ENCODE results near the gene SIDT2. TPM values are rescaled to one million over a fixed set of nuclear protein-coding genes. Genes with fewer than 3 reads are reported as not detected.

The SIDT2 gene
- total RNA-seq, 2 experiments from 2014 or later, result 8.0 to 8.7 TPM

DNA sequence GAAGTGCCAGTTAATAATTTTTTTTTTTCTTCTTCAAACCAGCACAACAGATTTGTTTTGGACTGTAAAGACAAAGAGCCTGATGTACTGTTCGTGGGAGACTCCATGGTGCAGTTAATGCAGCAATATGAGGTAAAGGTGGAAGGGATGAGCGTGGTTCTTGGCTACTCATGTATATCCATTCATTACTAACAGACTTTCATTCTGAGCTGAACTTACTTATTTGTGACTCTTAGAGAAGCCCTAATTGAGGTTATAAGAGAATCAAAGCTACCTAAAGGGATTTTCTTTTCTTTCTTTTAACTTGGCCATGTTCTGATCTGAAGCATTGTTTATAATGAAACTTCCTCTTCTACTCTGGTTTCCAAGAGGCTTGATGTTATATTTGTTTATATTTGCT is 18.7 kb upstream of the SIDT2 start:
- H3K27ac Mint-ChIP-seq, result no peak overlapping the region

DNA sequence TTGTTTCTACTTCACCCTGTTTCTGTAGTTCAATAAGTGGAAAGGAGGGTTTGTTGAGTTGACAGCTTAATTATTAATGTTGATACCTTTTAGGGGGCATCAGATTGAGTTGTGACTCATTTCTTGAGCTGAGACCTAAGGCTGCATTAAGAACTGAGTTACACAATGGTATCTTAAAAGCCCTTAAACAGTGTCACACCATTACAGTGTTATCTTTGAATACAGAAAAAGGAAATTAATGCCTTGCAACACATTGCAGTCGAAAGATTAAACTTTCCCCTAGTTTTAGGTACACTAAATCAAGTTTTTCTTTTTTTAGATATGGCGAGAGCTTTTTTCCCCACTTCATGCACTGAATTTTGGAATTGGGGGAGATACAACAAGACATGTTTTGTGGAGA is 17.7 kb upstream of the SIDT2 start:
- Mint-ChIP-seq H3K4me3 (no peak overlapping the region), H3K27me3 (no peaks in the 10 kb centered on the region), H3K9me3 (no peaks in the 10 kb centered on the region), H3K4me1 (peaks cover 11% of the 10 kb centered on the region), H3K36me3 (peaks cover 13% of the 10 kb centered on the region), H3K27ac (peak overlapping the region; percentile 34)
- DNase-seq, result no peak

More for the DNA sequence above, 18.7 kb upstream of the SIDT2 start:
- Mint-ChIP-seq H3K27me3 (no peaks in the 10 kb centered on the region), H3K36me3 (peaks cover 9% of the 10 kb centered on the region), H3K4me1 (peaks cover 14% of the 10 kb centered on the region), H3K4me3 (no peak overlapping the region), H3K9me3 (no peaks in the 10 kb centered on the region)
- DNase-seq, result no peak

DNA sequence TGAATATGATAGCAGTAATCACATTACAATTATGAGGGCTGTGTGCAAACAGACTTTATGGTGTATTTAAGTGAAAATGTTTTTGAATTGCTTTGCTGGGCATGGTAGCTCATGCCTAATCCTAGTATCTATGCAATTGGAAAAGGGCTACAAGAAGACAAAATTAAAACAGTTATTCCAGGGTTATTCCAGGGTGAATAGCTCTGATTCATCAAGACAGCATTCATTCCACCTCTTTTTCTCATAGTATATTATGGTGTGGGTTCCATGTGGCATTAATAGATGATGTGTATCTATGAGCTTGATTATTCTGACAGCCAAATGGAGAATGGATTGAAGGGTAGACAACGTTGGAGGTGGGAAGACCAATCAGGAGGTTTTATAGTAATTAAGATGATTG is 12.1 kb upstream of the SIDT2 start:
- Mint-ChIP-seq H3K9me3 (no peaks in the 10 kb centered on the region), H3K27ac (no peak overlapping the region)

DNA sequence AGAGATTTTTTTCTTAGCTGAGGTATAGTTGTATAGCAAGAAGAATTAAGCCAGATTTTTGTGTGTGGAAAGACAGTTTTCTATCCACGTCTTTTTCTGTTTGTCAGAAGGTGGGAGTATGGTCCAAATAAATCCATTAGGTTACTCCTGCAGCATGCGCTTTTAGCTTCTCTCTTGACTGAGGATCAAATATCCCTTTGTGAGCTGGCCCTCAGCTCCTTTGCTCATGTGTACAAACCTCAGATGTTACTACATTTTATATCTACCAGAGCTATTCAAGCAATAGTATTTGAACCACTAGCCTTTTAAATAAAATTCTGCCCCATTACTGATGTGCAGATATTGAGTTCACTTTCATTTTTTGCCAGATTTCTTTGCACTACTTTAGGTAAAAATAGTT is 8.8 kb upstream of the SIDT2 start:
- Mint-ChIP-seq H3K27ac (no peak overlapping the region), H3K27me3 (no peaks in the 10 kb centered on the region), H3K4me3 (no peak overlapping the region), H3K36me3 (peaks cover 9% of the 10 kb centered on the region), H3K9me3 (no peaks in the 10 kb centered on the region), H3K4me1 (peaks cover 14% of the 10 kb centered on the region)
- no peak for DNase-seq

More for the DNA sequence above, 12.1 kb upstream of the SIDT2 start:
- no peak overlapping the region for H3K4me3 Mint-ChIP-seq
- no peaks in the 10 kb centered on the region for H3K27me3 Mint-ChIP-seq
- H3K4me1 Mint-ChIP-seq, result peaks cover 7% of the 10 kb centered on the region
- DNase-seq, result no peak
- H3K36me3 Mint-ChIP-seq, result peaks cover 14% of the 10 kb centered on the region

DNA sequence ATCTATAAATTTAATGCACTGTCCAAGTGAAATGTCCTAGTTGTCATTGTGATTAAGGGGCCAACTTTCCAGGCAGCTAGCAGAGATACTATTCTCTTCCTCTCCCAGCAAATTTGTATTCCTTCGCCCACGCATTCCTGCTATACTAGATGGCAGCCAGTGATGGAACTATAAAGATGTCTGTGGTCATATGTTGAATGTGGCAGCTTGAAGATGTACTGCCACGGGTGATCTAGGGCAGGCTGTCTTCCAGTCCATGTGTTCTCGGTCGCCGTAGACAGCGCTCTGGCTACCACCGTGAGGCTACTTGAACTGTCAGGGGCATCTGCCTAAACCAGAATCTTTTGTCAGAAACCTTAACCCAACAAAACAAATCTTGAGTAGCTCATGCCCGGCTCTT is 8.3 kb upstream of the SIDT2 start:
- no peak overlapping the region for H3K27ac Mint-ChIP-seq
- H3K9me3 Mint-ChIP-seq, result no peaks in the 10 kb centered on the region
- H3K27me3 Mint-ChIP-seq, result no peaks in the 10 kb centered on the region
- no peak overlapping the region for H3K4me3 Mint-ChIP-seq
- peaks cover 14% of the 10 kb centered on the region for H3K4me1 Mint-ChIP-seq
- DNase-seq, result no peak
- peaks cover 9% of the 10 kb centered on the region for H3K36me3 Mint-ChIP-seq

DNA sequence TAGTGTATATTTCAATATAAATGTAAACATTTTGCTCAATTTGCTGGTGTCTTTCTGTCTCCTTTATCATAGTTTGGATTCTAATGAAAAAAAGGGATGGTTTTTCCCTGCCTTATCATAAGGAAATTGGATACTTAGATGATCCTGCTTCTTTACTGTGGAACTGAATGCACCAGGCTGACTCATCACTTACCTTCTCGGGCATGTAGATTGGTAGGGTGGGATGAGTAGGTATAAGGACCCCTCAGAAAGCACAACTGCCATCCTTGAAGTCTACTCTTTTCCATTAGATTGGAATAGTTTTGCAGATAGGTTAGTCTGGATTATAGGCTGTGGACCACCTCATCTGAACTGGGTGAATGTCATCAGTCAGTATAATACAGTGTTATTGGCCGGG is 7.5 kb upstream of the SIDT2 start:
- H3K27me3 Mint-ChIP-seq, result no peaks in the 10 kb centered on the region
- peaks cover 5% of the 10 kb centered on the region for H3K36me3 Mint-ChIP-seq
- no peak overlapping the region for H3K4me3 Mint-ChIP-seq
- DNase-seq, result no peak
- H3K27ac Mint-ChIP-seq, result peak overlapping the region; percentile 31
- peaks cover 14% of the 10 kb centered on the region for H3K4me1 Mint-ChIP-seq
- no peaks in the 10 kb centered on the region for H3K9me3 Mint-ChIP-seq

DNA sequence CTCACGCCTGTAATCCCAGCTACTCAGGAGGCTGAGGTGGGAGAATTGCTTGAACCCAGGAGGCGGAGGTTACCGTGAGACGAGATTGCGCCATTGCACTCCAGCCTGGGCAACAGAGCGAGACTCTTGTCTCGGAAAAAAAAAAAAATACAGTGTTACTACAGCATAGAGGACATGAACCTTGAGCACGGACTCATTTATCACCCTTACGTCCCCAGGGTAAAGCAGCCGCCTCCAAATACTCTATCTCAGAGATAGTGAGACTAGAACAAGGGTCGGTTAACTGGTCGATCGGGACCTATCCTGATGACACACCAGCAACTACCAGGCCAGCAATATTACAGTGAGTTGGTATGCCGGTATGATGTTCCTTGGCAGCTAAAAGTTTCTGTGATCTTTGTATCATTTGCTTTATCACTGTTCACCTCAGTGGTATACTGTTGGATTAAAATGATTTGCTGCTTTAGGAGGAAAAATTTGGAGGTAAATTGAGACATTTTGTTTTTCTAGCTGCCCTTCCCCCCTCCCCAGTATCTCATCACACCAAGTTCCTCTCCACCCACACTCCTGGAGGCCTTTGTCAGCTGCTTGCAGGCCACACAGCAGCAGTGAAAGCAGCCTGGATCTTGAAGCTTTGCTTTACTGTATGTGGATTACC is 7.0 kb upstream of the SIDT2 start:
- H3K4me3 Mint-ChIP-seq, result no peak overlapping the region

DNA sequence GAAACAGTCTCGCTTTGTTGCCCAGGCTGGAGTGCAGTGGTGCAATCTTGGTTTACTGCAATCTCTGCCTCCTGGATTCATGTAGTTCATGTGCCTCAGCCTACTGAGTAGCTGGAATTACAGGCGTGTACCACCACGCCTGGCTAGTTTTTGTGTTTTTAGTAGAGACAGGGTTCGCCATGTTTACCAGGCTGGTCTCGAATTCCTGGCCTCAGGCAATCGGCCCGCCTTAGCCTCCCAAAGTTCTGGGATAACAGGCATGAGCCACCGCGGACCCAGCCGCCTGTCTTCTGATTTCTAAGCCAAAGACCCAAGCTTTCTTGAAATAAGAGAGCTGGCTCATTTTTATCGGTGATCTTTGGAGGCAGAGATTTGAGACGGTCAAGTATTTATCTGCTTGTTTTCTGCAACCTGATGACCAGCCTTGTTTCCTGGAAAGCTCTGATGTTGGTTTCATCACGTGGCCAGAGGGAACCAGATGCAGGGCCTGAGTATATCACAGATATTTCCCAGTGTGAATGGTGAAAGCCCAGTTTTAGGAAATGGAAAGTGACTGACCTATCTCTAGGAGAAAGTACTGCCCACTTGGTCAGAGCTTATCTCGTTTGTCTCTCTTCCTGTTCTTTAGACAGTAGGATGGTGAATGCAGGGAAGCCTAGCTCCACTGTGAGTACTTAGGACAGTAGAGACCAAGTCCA is 5.7 kb upstream of the SIDT2 start:
- Mint-ChIP-seq H3K9me3 (no peaks in the 10 kb centered on the region), H3K36me3 (peaks cover 3% of the 10 kb centered on the region), H3K27me3 (no peaks in the 10 kb centered on the region), H3K27ac (peak overlapping the region; percentile 60), H3K4me3 (no peak overlapping the region), H3K4me1 (peaks cover 18% of the 10 kb centered on the region)
- DNase-seq, result no peak

More for the DNA sequence above, 7.0 kb upstream of the SIDT2 start:
- no peaks in the 10 kb centered on the region for H3K9me3 Mint-ChIP-seq
- DNase-seq, result no peak
- peak overlapping the region; percentile 31 for H3K27ac Mint-ChIP-seq
- peaks cover 5% of the 10 kb centered on the region for H3K36me3 Mint-ChIP-seq
- H3K4me1 Mint-ChIP-seq, result peaks cover 14% of the 10 kb centered on the region
- H3K27me3 Mint-ChIP-seq, result no peaks in the 10 kb centered on the region

DNA sequence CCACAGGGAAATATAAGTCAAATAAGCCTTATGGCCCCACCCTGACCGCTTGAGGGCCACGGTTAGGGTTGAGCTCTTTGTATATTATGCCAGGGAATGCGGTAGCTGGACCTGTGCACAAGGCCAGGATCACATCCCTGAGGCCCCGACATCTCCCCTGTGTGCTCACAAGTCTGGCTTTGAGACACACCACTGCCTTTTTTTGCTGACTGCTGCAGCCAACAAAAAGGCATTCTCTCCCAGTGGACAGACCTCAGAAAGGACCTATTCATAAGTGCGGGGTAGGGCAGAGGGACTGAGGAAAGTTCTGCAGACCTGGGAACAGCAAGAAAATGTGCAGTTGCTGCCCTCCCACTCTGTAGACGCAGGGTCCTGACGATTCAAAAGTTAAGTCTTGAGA is 3.4 kb upstream of the SIDT2 start:
- Mint-ChIP-seq H3K9me3 (no peaks in the 10 kb centered on the region), H3K27ac (no peak overlapping the region), H3K4me1 (peaks cover 32% of the 10 kb centered on the region), H3K27me3 (no peaks in the 10 kb centered on the region), H3K36me3 (no peaks in the 10 kb centered on the region), H3K4me3 (no peak overlapping the region)
- DNase-seq, result no peak

DNA sequence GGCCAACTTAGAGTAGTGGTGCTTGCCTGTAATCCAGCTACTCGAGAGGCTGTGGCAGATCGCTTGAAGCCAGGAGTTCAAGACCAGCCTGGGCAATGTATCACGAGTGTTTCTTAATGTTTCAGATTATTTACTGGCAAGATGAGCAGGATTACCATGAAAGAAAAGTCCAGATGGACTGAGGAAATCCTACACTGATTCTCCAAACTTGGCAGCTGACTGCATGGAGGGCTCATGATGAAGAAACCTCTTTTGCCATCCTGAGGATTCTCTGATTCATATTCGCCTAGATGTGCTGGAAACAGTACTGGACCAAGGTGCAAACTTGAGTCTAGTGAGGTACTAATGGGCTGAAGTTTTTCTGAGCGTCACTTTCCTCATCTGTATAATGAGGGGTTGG is 2.8 kb upstream of the SIDT2 start:
- peaks cover 35% of the 10 kb centered on the region for H3K4me1 Mint-ChIP-seq
- no peak overlapping the region for H3K4me3 Mint-ChIP-seq
- no peak for DNase-seq
- H3K36me3 Mint-ChIP-seq, result no peaks in the 10 kb centered on the region
- H3K27ac Mint-ChIP-seq, result no peak overlapping the region
- H3K27me3 Mint-ChIP-seq, result no peaks in the 10 kb centered on the region
- H3K9me3 Mint-ChIP-seq, result no peaks in the 10 kb centered on the region

DNA sequence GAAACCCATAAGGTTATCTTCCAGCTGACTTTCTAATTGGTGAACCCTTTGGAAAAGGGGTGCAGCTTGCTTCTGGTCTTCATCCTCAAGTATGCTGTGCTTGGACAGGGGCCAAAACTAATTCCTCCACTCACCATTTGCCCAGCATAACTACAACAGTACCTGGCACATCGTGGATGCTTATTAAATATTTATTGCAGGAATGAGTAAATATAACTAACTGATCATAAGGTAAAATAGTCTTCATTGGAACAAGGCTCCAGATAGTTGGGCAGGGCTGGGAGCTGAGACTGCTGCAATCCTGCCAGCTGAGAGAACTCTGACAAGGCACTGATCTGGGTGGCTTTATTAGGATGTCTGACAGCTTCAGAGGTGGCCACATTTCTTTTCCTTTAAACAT is 2.4 kb upstream of the SIDT2 start:
- no peak for DNase-seq
- no peaks in the 10 kb centered on the region for H3K9me3 Mint-ChIP-seq
- H3K27ac Mint-ChIP-seq, result no peak overlapping the region
- H3K36me3 Mint-ChIP-seq, result no peaks in the 10 kb centered on the region
- peaks cover 37% of the 10 kb centered on the region for H3K4me1 Mint-ChIP-seq
- no peaks in the 10 kb centered on the region for H3K27me3 Mint-ChIP-seq
- no peak overlapping the region for H3K4me3 Mint-ChIP-seq

DNA sequence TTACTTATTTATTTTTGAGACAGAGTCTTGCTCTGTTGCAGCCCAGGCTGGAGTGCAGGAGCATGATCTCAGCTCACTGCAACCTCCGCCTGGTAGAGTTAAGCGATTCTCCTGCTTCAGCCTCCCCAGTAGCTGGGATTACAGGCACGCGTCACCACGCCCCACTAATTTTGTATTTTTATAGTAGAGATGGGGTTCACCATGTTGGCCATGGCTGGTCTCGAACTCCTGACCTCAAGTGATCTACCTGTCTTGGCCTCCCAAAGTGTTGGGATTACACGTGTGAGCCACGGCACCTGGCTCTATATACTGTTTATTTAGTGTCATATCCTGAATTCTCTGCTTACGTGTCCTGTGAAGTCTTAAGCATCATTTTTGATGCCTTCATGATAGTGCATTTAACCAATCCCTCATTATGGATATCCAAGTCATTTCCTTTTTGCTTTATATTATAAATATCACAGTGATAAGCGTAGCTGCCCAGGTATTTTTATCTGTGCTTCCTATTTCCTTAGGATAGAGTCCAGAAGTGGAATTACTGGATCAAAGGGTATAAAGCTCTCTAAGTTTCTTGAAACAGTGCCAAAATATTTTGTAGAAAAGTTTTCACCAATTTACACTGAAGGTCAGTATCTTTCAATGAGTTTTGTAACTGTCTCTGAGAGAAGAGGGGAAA is 871 bp upstream of the SIDT2 start:
- no peak for DNase-seq

DNA sequence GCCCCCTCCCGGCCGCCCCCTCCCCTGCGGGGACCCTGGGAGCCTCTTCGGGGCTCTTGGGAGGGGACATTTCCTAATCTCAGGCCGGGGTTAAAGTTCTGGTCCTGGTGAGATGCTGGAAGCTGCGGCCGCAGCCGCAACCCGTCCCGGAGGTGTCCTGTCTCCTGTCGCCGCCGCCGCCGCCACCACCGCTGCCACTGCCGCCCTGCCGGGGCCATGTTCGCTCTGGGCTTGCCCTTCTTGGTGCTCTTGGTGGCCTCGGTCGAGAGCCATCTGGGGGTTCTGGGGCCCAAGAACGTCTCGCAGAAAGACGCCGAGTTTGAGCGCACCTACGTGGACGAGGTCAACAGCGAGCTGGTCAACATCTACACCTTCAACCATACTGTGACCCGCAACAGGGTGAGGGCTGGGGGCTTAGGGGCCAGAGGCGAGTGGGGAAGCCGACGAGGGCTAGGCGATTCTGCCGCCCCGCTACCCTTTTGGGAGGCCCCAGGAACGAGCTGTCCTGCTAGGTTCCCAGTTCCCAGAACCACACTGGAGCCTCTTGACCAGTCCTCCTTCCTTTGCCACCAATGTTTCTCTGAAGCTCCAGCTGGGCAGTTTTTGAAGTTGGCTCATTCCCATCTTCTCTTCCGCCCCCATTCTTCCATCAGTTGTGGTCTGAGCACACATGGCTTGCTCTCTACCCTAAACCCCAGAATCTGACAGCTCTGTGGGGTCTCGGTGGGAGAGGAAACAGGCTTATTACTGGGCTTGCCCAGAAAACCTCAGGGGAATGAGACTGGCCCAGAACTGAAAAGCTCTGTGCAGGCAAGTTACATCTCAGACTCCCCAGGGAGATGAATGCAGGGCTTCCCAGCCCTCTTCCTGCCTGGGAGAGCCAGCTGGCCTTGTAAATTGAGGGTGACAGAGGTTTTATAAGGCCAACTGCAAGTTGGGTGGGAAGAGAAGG is 781 bp downstream of the SIDT2 start:
- H3K4me1 Mint-ChIP-seq, result peaks cover 28% of the 10 kb centered on the region
- peak; percentile 49 for DNase-seq
- H3K9me3 Mint-ChIP-seq, result no peaks in the 10 kb centered on the region
- no peaks in the 10 kb centered on the region for H3K36me3 Mint-ChIP-seq
- no peaks in the 10 kb centered on the region for H3K27me3 Mint-ChIP-seq
- peak overlapping the region; percentile 83 for H3K27ac Mint-ChIP-seq
- peak overlapping the region; percentile 88 for H3K4me3 Mint-ChIP-seq

More for the DNA sequence above, 871 bp upstream of the SIDT2 start:
- Mint-ChIP-seq H3K36me3 (no peaks in the 10 kb centered on the region), H3K27me3 (no peaks in the 10 kb centered on the region), H3K4me3 (peak overlapping the region; percentile 88), H3K4me1 (peaks cover 30% of the 10 kb centered on the region), H3K9me3 (no peaks in the 10 kb centered on the region), H3K27ac (peak overlapping the region; percentile 69)

DNA sequence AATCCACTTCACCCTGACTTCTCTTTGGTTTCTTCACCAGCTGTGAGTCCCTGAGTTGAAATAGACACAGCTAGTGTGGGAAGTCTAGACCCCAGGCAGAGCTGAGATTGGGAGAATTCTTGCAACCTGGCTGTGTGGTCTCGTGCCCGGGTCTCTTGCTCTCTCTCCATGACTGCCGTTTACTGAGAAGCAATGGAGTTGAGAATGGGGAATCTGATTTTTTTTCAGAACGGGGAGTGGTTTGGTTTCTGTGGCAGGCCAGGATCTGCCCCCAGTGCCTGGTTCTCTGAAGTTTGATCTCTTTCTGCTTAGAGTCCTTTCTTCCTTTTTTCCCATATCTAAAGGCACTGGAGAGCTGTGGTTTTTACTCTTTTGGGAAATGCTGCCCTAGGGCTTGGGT is 1.5 kb downstream of the SIDT2 start:
- Mint-ChIP-seq H3K36me3 (no peaks in the 10 kb centered on the region), H3K9me3 (no peaks in the 10 kb centered on the region), H3K4me3 (peak overlapping the region; percentile 88), H3K4me1 (peaks cover 28% of the 10 kb centered on the region), H3K27me3 (no peaks in the 10 kb centered on the region), H3K27ac (no peak overlapping the region)
- DNase-seq, result no peak

Data from activated naive CD8-positive, alpha-beta T cell treated with anti-CD3 and anti-CD28 coated beads for 36 hours (primary cell).